ENCODE data around the gene NAA25. TPM values are rescaled to one million over a fixed set of nuclear protein-coding genes. Genes with fewer than 3 reads are reported as not detected.

The NAA25 gene
- total RNA-seq, 3 donors from 2014 or later, result 16.8 to 29.2 (median 17.9) TPM

GRCh38 chr12:112032292-112032691 lies 76.3 kb downstream of the NAA25 start:
- peaks cover 5% of the 10 kb centered on the region for H3K36me3 ChIP-seq (ENCODE audit: low read depth)
- no peak for DNase-seq
- no peak overlapping the region for H3K4me3 ChIP-seq
- no peak for TF ChIP-seq CTCF (IDR thresholded peaks at IDR 0.05)
- no peak for ATAC-seq
- H3K9me3 ChIP-seq, result no peaks in the 10 kb centered on the region
- no peaks in the 10 kb centered on the region for H3K4me1 ChIP-seq (ENCODE audit: low read depth)
- intact Hi-C loops (cut with DNase I, micrococcal nuclease), result no loop called here

DNA sequence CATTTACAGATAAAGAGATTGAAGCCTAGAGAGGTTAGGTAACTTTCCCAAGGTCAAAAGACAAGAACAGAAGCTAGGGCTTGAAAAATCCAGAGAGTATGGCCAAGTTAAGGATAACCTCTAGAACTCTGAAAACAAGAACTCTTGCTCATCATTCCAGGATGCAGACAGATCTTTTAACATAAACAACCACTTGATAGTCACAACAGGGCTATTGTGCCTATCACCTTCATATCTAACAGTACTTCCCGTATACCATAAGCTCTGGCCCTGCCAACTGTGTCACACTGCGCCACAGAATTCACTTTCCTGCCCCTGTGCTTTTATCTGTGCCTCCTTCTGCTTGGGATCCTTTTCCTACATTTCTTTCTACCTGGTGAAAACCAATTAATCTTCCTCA lies 77.1 kb downstream of the NAA25 start:
- ATAC-seq, result no peak
- DNase-seq, result no peak
- no peak overlapping the region for H3K4me3 ChIP-seq
- H3K4me1 ChIP-seq (ENCODE audit: low read depth), result no peaks in the 10 kb centered on the region
- intact Hi-C loops (cut with DNase I, micrococcal nuclease), result no loop called here
- no peak for TF ChIP-seq CTCF (IDR thresholded peaks at IDR 0.05)
- H3K9me3 ChIP-seq, result no peaks in the 10 kb centered on the region
- H3K36me3 ChIP-seq (ENCODE audit: low read depth), result peaks cover 5% of the 10 kb centered on the region

DNA sequence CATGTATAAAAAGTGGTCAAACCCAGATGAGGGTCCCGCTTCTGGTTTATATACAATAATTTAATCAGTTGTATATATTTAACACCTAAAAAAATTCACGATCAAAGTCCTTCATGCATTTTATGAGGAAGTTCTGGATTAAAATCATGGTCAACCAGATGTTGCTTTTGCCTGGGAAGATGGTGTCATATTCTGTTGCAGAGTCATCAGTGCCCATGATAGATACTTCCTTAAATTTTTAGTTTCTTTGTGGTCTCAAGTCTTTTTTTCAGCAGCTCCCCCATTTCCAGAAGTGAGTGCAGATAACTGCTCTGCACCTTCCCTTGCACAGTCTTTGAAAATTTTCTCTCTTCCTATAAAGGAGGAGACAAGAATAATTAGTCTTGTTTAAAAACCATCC lies 79.3 kb downstream of the NAA25 start:
- intact Hi-C loops (cut with DNase I, micrococcal nuclease), result no loop called here
- DNase-seq, result no peak
- Histone ChIP-seq H3K4me1 (ENCODE audit: low read depth) (no peaks in the 10 kb centered on the region), H3K9me3 (no peaks in the 10 kb centered on the region), H3K4me3 (no peak overlapping the region), H3K36me3 (ENCODE audit: low read depth) (peaks cover 5% of the 10 kb centered on the region)
- no peak for TF ChIP-seq CTCF (IDR thresholded peaks at IDR 0.05)
- no peak for ATAC-seq

DNA sequence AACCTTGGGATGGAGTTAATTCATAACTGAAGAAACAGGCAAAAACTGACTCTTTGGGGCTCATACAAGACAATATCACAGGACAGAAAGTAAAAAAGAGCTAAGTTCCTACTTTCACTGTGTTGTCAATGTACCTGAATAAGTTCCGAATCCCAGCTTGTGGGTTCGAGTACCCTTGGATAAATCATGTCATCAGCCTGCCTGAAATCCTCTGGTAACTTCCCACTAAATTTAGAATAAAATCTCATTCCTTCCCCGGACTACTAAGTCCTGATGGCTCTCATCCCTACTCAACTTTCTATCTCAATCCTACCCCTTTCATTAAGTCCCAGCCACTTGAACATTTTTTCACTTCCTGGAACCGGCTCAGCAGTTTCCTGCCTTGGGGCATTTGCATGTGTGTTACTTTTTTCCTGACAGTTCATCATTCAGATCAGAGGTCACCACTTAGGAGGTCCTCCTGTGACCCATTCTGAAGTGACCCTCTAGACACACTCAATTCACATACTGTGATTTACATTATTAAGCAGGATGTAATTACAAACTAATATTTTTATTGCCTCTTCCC lies 82.7 kb downstream of the NAA25 start:
- ATAC-seq, result no peak
- no peak overlapping the region for H3K4me3 ChIP-seq
- intact Hi-C loops (cut with DNase I, micrococcal nuclease), result no loop called here
- no peaks in the 10 kb centered on the region for H3K9me3 ChIP-seq
- no peaks in the 10 kb centered on the region for H3K4me1 ChIP-seq (ENCODE audit: low read depth)
- DNase-seq, result no peak
- no peak for TF ChIP-seq CTCF (IDR thresholded peaks at IDR 0.05)
- peaks cover 5% of the 10 kb centered on the region for H3K36me3 ChIP-seq (ENCODE audit: low read depth)

- intact Hi-C loops (cut with DNase I, micrococcal nuclease), result no loop called here
- ATAC-seq (no peak), DNase-seq (no peak)
- no peak for TF ChIP-seq CTCF (IDR thresholded peaks at IDR 0.05)
- Histone ChIP-seq H3K36me3 (ENCODE audit: low read depth) (no peaks in the 10 kb centered on the region), H3K4me3 (no peak overlapping the region), H3K9me3 (no peaks in the 10 kb centered on the region), H3K4me1 (ENCODE audit: low read depth) (no peaks in the 10 kb centered on the region)
Observed at GRCh38 chr12:112023759-112024396, 84.7 kb downstream of the NAA25 start.
